Measurements from ENCODE around the gene MS4A14.

The MS4A14 gene

GRCh38 chr11:60454212-60454611 lies 58.0 kb downstream of the MS4A14 start:
- Histone ChIP-seq H3K4me1 (ENCODE audit: insufficient read depth, low read length) (no peaks in the 10 kb centered on the region), H3K9me3 (ENCODE audit: insufficient read depth, low read depth, low read length) (peaks cover 4% of the 10 kb centered on the region; the same call in 1 of the 2 replicates), H3K27ac (ENCODE audit: low read length) (no peak overlapping the region), H3K27me3 (ENCODE audit: insufficient read depth, low read length) (no peaks in the 10 kb centered on the region), H3K4me3 (ENCODE audit: low read length) (no peak overlapping the region), H3K36me3 (ENCODE audit: insufficient read depth, low read depth, low read length) (no peaks in the 10 kb centered on the region), H3K9ac (ENCODE audit: low read depth, low read length) (no peak overlapping the region)

- no peaks in the 10 kb centered on the region for H3K27me3 ChIP-seq (ENCODE audit: insufficient read depth, low read length)
- H3K9ac ChIP-seq (ENCODE audit: low read depth, low read length) = no peak within 1 kb of the TSS
- no peak within 1 kb of the TSS for H3K4me3 ChIP-seq (ENCODE audit: low read length)
- H3K27ac ChIP-seq (ENCODE audit: low read length) = no peak within 1 kb of the TSS
- no peaks in the 10 kb centered on the region for H3K4me1 ChIP-seq (ENCODE audit: insufficient read depth, low read length)
- H3K9me3 ChIP-seq (ENCODE audit: insufficient read depth, low read depth, low read length) = no peaks in the 10 kb centered on the region
- H3K36me3 ChIP-seq (ENCODE audit: insufficient read depth, low read depth, low read length) = no peaks in the 10 kb centered on the region
These were observed 59.3 kb downstream of the MS4A14 start, which contains the start of gene MS4A1 for GRCh38 chr11:60455531-60456042. Gene MS4A1, plus strand, starts transcription at chr11:60455847. Its CDS starts 6,528 bp downstream, at chr11:60462375.

GRCh38 chr11:60457576-60457975 lies 61.3 kb downstream of the MS4A14 start:
- Histone ChIP-seq H3K9me3 (ENCODE audit: insufficient read depth, low read depth, low read length) (no peaks in the 10 kb centered on the region), H3K4me3 (ENCODE audit: low read length) (no peak overlapping the region), H3K27ac (ENCODE audit: low read length) (no peak overlapping the region), H3K36me3 (ENCODE audit: insufficient read depth, low read depth, low read length) (no peaks in the 10 kb centered on the region), H3K9ac (ENCODE audit: low read depth, low read length) (no peak overlapping the region), H3K27me3 (ENCODE audit: insufficient read depth, low read length) (no peaks in the 10 kb centered on the region), H3K4me1 (ENCODE audit: insufficient read depth, low read length) (no peaks in the 10 kb centered on the region)

GRCh38 chr11:60459345-60459744 lies 63.1 kb downstream of the MS4A14 start:
- no peak overlapping the region for H3K27ac ChIP-seq (ENCODE audit: low read length)
- H3K27me3 ChIP-seq (ENCODE audit: insufficient read depth, low read length) = no peaks in the 10 kb centered on the region
- H3K36me3 ChIP-seq (ENCODE audit: insufficient read depth, low read depth, low read length) = no peaks in the 10 kb centered on the region
- H3K4me3 ChIP-seq (ENCODE audit: low read length) = no peak overlapping the region
- H3K9me3 ChIP-seq (ENCODE audit: insufficient read depth, low read depth, low read length) = no peaks in the 10 kb centered on the region
- no peak overlapping the region for H3K9ac ChIP-seq (ENCODE audit: low read depth, low read length)
- no peaks in the 10 kb centered on the region for H3K4me1 ChIP-seq (ENCODE audit: insufficient read depth, low read length)
